ENCODE results near the gene IZUMO1R. TPM values are rescaled to one million over a fixed set of nuclear protein-coding genes. Genes with fewer than 3 reads are reported as not detected.

The IZUMO1R gene
- total RNA-seq, 1 donor, result not detected

GRCh38 chr11:94307101-94307791, 2.9 kb downstream of the IZUMO1R start:
- no peak for DNase-seq (ENCODE audit: low read depth)
- no peak overlapping the region for H3K4me3 ChIP-seq (ENCODE audit: low read depth, low read length)
- TF ChIP-seq CTCF (IDR thresholded peaks at IDR 0.05; ENCODE audit: insufficient read depth, low read length), result no peak

GRCh38 chr11:94308024-94308423, 3.6 kb downstream of the IZUMO1R start:
- no peak for DNase-seq (ENCODE audit: low read depth)
- no peak for TF ChIP-seq CTCF (IDR thresholded peaks at IDR 0.05; ENCODE audit: insufficient read depth, low read length)
- no peak overlapping the region for H3K4me3 ChIP-seq (ENCODE audit: low read depth, low read length)

- TF ChIP-seq CTCF (IDR thresholded peaks at IDR 0.05; ENCODE audit: insufficient read depth, low read length), result no peak
- H3K4me3 ChIP-seq (ENCODE audit: low read depth, low read length), result no peak overlapping the region
- no peak for DNase-seq (ENCODE audit: low read depth)
Measured at GRCh38 chr11:94309757-94310156, 5.4 kb downstream of the IZUMO1R start.

- DNase-seq (ENCODE audit: low read depth), result no peak
- H3K4me3 ChIP-seq (ENCODE audit: low read depth, low read length), result no peak overlapping the region
- TF ChIP-seq CTCF (IDR thresholded peaks at IDR 0.05; ENCODE audit: insufficient read depth, low read length), result no peak
Measured at GRCh38 chr11:94310191-94310875, 6.0 kb downstream of the IZUMO1R start.

GRCh38 chr11:94312339-94312738, 8.0 kb downstream of the IZUMO1R start:
- H3K4me3 ChIP-seq (ENCODE audit: low read depth, low read length), result no peak overlapping the region
- TF ChIP-seq CTCF (IDR thresholded peaks at IDR 0.05; ENCODE audit: insufficient read depth, low read length), result no peak
- DNase-seq (ENCODE audit: low read depth), result no peak

- no peak for TF ChIP-seq CTCF (IDR thresholded peaks at IDR 0.05; ENCODE audit: insufficient read depth, low read length)
- peak; percentile 22 for DNase-seq (ENCODE audit: low read depth)
- H3K4me3 ChIP-seq (ENCODE audit: low read depth, low read length), result no peak overlapping the region
Measured at GRCh38 chr11:94314064-94314463, 9.7 kb downstream of the IZUMO1R start.

Measured in fibroblast of the aortic adventitia (primary cell).